Colonic mucosa (tissue), 4 donors: ENCODE data around the gene TXN2. TPM values are rescaled to one million over a fixed set of nuclear protein-coding genes. Genes with fewer than 3 reads are reported as not detected.
"Not testable (repeated sequence)": the region's sequence is repeated elsewhere in the genome, so short reads cannot be mapped to it uniquely, and the experiment has no call there.

Source experiments
- DNase-seq: peaks from one replicate; pipeline ENCODE4 v3.0.0-alpha.2; 2020
- H3K27ac ChIP-seq: fragments of 200-600 bp; one replicate; pipeline ENCODE4 v1.8.0; 2021
- H3K27me3 ChIP-seq: fragments of 200-600 bp; one replicate; pipeline ENCODE4 v1.8.0; 2021
- H3K36me3 ChIP-seq: fragments of 200-600 bp; one replicate; pipeline ENCODE4 v1.8.0; 2021
- H3K4me1 ChIP-seq: fragments of 200-600 bp; one replicate; pipeline ENCODE4 v1.8.0; 2021; ENCODE audit warnings: mild to moderate bottlenecking
- H3K4me3 ChIP-seq: fragments of 200-600 bp; one replicate; pipeline ENCODE4 v1.8.0; 2021
- H3K9ac ChIP-seq, 2 donors: one replicate each; pipeline ENCODE4 v1.7.0; 2013; ENCODE audit warnings: control low read depth in 2 of 2, low read depth in 2 of 2, low read length in 2 of 2
- H3K9me3 ChIP-seq: fragments of 200-600 bp; one replicate; pipeline ENCODE4 v1.8.0; 2021
- intact Hi-C: fragments of 100-400 bp; cut with DNase I; formaldehyde crosslinking; loops from one replicate; pipeline ENCODE4 v1.14.1; 2022
- total RNA-seq, 2 donors: library from RNA; stranded (reverse); fragmentation: NEBNext Ultra II Directional in 1 of 2; extraction: Animal tissue kit (Norgen Biotek cat#: 25700) in 1 of 2; gene quantifications; one replicate each; pipeline ENCODE4 v1.2.1, GENCODE V29; 2021
- TF ChIP-seq, protein P1 (sequence below): fragments of 200-600 bp; IDR thresholded peaks from one replicate; pipeline ENCODE4 v1.8.0; 2022; ENCODE audit warnings: antibody characterized with exemption, mild to moderate bottlenecking
- donor health status: healthy.
- donor health status: DM: no; HTN: no; CAD: no.
- donor health status: DM: no; HTN: no; CAD: no.

TXN2 gene
- total RNA-seq, 2 donors from 2014 or later = 101 to 142 TPM

DNA sequence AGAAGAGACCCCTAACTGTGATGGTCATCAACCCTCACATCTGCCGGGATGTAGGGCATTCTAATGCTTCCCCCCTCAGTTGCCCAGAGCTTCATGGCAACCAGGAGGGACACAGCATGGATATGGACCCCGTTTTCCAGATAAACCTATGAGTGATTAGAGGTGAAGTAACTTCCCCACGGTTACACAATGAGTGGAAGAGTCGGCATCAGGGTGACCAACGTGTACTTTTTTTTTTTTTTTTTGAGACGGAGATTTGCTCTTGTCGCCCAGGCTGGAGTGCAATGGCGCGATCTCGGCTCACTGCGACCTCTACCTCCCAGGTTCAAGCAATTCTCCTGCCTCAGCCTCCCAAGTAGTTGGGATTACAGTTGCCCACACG is 25.0 kb downstream of the TXN2 start:
- no peaks in the 10 kb centered on the region for H3K27me3 ChIP-seq
- H3K9ac ChIP-seq = no peak overlapping the region
- no peaks in the 10 kb centered on the region for H3K9me3 ChIP-seq
- TF ChIP-seq, protein P1, sequence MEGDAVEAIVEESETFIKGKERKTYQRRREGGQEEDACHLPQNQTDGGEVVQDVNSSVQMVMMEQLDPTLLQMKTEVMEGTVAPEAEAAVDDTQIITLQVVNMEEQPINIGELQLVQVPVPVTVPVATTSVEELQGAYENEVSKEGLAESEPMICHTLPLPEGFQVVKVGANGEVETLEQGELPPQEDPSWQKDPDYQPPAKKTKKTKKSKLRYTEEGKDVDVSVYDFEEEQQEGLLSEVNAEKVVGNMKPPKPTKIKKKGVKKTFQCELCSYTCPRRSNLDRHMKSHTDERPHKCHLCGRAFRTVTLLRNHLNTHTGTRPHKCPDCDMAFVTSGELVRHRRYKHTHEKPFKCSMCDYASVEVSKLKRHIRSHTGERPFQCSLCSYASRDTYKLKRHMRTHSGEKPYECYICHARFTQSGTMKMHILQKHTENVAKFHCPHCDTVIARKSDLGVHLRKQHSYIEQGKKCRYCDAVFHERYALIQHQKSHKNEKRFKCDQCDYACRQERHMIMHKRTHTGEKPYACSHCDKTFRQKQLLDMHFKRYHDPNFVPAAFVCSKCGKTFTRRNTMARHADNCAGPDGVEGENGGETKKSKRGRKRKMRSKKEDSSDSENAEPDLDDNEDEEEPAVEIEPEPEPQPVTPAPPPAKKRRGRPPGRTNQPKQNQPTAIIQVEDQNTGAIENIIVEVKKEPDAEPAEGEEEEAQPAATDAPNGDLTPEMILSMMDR = no peak
- peaks cover 13% of the 10 kb centered on the region for H3K4me1 ChIP-seq
- H3K4me3 ChIP-seq = no peak overlapping the region
- intact Hi-C loops = loop anchor here (5.0 kb wide), 1 partner anchor 129 kb away; no protein-coding TSS in a partner anchor
- no peak for DNase-seq
- H3K36me3 ChIP-seq = no peaks in the 10 kb centered on the region
- peak overlapping the region; percentile 95 for H3K27ac ChIP-seq

DNA sequence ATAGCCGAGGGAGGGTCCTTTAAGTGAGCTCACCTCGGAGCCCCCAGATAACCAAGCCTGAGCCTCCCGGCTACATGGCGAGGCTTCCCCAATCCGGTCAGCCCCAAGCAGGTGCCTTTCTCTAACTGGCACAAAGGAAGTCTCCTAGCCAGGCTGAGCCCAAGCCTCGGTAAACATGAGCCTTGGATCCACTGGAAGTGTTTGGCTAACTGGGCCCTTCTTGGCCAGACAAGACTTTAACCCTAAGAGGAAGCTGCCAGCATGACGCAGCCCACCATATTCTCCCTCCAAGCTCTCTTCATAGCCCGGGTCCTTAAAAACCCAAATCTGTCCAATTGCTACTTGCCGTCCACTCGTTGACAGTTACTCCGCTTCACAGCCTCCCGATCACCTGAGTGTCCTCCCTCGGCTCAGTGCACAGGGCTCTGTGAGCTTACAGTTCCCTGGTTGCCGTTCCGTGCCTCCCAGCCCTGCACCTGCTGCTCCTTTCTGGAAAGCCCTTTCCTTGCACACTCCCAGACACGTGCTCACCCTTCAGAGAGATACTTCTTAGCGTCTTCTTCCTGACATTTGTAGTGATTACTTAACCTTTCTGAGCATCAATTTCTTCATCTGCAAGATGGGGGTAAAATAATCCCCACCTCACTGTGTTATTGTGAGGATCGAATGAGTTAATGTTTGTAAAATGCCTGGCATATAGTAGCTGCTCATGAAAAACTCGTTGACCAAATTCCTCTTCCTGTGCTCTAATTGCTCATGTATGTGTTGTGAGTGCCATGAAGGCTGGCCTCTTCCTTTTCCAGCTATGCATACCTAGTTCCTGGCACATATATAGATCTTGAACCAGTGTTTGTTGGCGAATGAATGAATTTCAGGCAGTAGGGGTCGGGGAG is 25.6 kb downstream of the TXN2 start:
- Histone ChIP-seq H3K9ac (peak overlapping the region; percentile 80 to 93), H3K4me3 (peak overlapping the region; percentile 56), H3K9me3 (no peaks in the 10 kb centered on the region), H3K27ac (peak overlapping the region; percentile 95), H3K27me3 (no peaks in the 10 kb centered on the region), H3K4me1 (peaks cover 13% of the 10 kb centered on the region), H3K36me3 (no peaks in the 10 kb centered on the region)
- intact Hi-C loops = loop anchor here (5.0 kb wide), 1 partner anchor 129 kb away; no protein-coding TSS in a partner anchor
- TF ChIP-seq, protein P1 = no peak
- DNase-seq = peak; percentile 60

DNA sequence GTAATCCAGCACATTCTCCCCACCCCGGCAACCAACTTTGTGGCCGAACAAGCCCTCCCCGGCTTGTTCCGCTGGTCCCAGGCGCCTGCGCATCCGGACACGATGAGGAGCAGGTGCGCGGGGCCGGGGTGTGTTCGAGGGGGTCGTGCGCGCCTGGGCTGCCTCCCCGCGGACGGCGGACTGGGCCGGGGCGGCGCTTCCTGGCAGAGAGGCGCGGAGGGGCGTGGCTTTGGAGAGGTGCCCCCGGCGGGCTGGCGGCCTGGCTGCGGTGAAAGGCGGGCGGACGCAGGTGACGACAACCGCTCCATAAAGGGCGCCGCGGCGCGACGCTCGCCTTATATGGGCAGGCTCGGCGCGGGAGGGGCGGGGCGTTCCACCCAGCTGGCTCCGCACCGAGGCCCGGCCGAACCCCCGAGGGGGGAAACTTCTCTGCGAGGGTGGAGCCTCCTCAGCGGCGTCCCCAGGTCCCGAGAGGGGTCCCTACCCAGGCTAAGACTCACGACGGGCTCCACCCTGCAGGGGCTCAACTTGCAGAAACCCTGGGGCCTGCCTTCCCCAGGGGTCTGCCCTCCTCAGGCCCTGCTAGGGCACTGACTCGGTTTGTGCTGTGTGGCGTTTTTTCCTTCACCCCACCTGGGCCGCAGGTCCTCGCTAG is 26.4 kb downstream of the TXN2 start:
- TF ChIP-seq, protein P1 = no peak
- DNase-seq = peak; percentile 97
- H3K36me3 ChIP-seq = no peaks in the 10 kb centered on the region
- H3K9ac ChIP-seq = peak overlapping the region; percentile 80 to 93
- peak overlapping the region; percentile 56 for H3K4me3 ChIP-seq
- no peaks in the 10 kb centered on the region for H3K27me3 ChIP-seq
- peak overlapping the region; percentile 95 for H3K27ac ChIP-seq
- H3K9me3 ChIP-seq = no peaks in the 10 kb centered on the region
- intact Hi-C loops = loop anchor here (5.0 kb wide), 1 partner anchor 128 kb away; no protein-coding TSS in a partner anchor
- H3K4me1 ChIP-seq = peaks cover 13% of the 10 kb centered on the region

DNA sequence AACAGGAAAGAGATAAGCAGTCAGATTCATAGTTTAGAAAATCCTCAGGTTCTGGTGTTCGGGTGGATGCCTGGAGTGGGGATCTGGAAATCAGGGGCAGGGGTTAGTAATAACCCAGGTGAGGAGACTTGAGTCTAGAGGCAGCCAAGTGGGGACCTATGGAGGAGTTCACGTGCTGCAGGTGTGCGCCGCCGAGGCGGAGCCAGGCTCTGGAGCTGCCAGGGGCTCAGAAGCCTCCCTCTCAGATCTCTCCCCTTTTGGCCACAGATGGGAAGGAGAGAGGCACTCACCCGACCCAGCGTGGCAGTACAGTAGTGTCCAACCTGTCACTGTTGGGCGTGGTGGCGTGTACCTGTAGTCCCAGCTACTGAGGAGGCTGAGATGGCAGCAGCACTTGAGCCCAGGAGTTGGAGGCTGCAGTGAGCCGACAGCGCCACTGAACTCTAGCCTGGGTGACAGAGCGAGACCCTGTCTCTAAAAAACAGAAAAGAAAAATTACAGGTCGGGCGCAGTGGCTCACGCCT is 27.5 kb downstream of the TXN2 start:
- TF ChIP-seq, protein P1 = no peak
- H3K36me3 ChIP-seq = no peaks in the 10 kb centered on the region
- peak overlapping the region in 1 of 2 donors; percentile 77 for H3K9ac ChIP-seq
- peak overlapping the region; percentile 95 for H3K27ac ChIP-seq
- DNase-seq = no peak
- intact Hi-C loops = no loop called here
- no peaks in the 10 kb centered on the region for H3K9me3 ChIP-seq
- H3K4me3 ChIP-seq = peak overlapping the region; percentile 56
- no peaks in the 10 kb centered on the region for H3K27me3 ChIP-seq
- H3K4me1 ChIP-seq = peaks cover 13% of the 10 kb centered on the region

DNA sequence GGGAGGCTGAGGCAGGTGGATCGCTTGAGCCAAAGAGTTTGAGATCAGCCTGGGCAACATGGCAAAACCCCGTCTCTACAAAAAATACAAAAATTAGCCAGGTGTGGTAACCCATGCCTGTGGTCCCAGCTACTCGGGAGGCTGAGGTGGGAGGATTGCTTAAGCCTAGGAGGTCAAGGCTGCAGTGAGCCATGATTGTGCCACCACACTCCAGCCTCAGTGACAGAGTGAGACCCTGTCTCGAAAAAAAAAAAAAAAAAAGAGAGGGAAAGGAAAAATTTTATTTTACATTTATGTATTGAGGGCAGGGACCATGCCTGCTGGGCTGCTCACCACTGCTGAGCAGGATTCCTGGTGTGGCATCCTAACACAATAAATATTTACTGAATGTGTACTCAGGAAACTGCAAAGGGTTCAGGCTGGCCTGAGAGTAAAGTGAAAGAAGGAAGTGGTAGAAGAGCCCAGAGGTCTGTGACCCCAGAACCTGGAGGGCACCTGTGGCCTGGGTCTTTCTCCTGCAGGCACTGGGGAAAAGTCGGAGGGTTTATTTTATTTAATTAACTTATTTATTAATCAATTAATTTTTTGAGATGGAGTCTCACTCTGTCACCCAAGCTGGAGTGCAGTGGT is 28.3 kb downstream of the TXN2 start:
- peak; percentile 53 for DNase-seq
- Histone ChIP-seq H3K27ac (peak overlapping the region; percentile 95), H3K4me1 (peaks cover 13% of the 10 kb centered on the region), H3K9ac (peak overlapping the region in 1 of 2 donors; percentile 77)
- H3K27me3 ChIP-seq, H3K9me3 ChIP-seq, H3K36me3 ChIP-seq, intact Hi-C loops, H3K4me3 ChIP-seq: not testable (repeated sequence)
